PC-3 (cell line): ENCODE results near the gene SLCO3A1.

Experiments
- CTCF ChIP-seq: fragments of 300-600 bp; sonication (generic); conservative IDR thresholded peaks from 2 replicates; pipeline ENCODE4 v1.5.1; 2017; ENCODE audit warnings: antibody characterized with exemption, low read depth, mild to moderate bottlenecking, low read length
- EZH2phosphoT487 ChIP-seq: fragments of 300-600 bp; sonication (generic); IDR thresholded peaks from 2 replicates; pipeline ENCODE4 v1.6.1; 2018; ENCODE audit warnings: mild to moderate bottlenecking, antibody characterized with exemption, low read length, borderline replicate concordance

DNA sequence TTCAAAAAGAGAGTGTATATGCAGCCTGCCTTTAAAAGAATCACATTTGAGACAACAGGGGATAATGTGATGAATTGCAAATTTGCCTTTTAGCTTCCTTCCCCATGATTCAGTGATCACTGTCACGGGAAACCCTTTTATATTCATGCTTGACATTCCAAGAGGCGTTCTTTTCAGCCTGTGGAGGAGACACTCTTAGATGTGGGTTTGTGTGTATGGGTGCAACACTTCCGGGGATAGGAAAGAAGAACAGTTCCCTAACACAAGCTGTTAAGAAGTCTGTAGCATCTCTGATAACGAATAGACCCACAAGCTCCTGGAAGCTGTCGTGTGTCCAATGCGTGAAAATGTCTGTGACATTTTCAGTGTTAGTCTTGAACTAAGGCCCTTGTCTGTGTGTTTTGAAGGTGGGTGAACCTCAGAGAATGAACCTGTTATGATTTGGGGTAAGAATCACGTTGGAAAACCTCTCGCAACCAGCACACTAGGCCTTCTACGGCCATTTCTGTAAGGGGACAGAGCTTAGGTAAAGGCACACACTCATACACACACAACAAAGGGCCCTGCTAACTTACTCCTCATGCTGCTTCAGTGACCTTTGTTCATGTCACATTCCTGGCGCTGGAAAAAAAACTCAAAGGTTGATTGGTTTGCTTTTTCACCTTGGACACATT, 311.0 kb downstream of the SLCO3A1 start:
- TF ChIP-seq CTCF (no peak), EZH2phosphoT487 (no peak)
